Nephron progenitor cell (in vitro differentiated cells): ENCODE measurements around the gene DCLK2.

ENCODE experiments used
- DNase-seq: peaks from one replicate; pipeline ENCODE4 v3.0.0; 2021
- H3K27ac Mint-ChIP-seq: 2 replicates; pipeline ENCODE4 v1.8.0; 2021; ENCODE audit warnings: mild to moderate bottlenecking, moderate library complexity, mixed read lengths
- H3K27me3 Mint-ChIP-seq: 2 replicates; pipeline ENCODE4 v1.8.0; 2021; ENCODE audit warnings: mild to moderate bottlenecking, low read depth, mixed read lengths; ENCODE audit not compliant: poor library complexity
- H3K36me3 Mint-ChIP-seq: 2 replicates; pipeline ENCODE4 v1.8.0; 2021; ENCODE audit warnings: low read depth, mixed read lengths
- H3K4me1 Mint-ChIP-seq: 2 replicates; pipeline ENCODE4 v1.8.0; 2021; ENCODE audit warnings: mixed read lengths
- H3K4me3 Mint-ChIP-seq: 2 replicates; pipeline ENCODE4 v1.8.0; 2021; ENCODE audit warnings: mild to moderate bottlenecking, moderate library complexity, mixed read lengths
- H3K9me3 Mint-ChIP-seq: 2 replicates; pipeline ENCODE4 v1.8.0; 2021; ENCODE audit warnings: mild to moderate bottlenecking, moderate library complexity, mixed read lengths
- CTCF ChIP-seq: fragments of 200-600 bp; sonication (generic); IDR thresholded peaks from 2 replicates; pipeline ENCODE4 v1.5.0; 2021; ENCODE audit warnings: antibody characterized with exemption

Gene DCLK2

DNA sequence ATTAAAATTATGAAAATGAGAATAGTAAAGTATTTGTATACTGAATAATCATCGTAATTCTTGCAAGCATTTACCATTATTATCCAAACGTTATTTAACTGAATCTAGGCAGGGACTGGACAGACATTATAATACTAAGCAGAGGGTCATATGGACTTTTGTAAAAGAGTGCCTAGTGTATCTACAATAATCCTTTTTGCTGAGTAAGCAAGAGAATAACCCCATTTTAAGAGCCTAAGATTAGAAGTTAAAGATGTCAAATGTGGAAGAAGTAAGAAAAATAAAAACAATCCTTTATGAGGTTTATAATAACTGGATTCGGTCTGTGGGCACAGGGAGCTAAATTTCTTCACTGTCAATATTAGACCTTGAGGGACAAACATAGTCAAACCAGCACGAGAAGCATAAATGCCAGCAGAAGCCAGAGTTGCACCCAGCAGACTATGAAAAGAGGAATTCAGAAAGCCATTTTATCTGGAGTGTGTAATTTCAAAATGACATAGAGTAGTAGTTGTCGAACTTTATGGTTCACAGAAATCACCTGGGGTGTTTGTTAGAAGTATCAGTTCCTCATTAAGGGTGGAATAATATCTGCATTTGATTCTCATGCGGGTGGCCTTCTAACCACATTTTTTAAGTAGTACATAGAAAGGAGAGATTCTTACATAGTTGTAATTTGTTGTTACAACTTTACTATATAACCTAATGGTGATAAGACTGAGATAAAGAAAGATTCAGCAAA is 39.7 kb upstream of the DCLK2 start:
- TF ChIP-seq CTCF: no peak
- peaks cover 14% of the 10 kb centered on the region for H3K27me3 Mint-ChIP-seq
- peaks cover 9% of the 10 kb centered on the region for H3K9me3 Mint-ChIP-seq
- DNase-seq: no peak
- H3K4me3 Mint-ChIP-seq: no peak overlapping the region
- no peak overlapping the region for H3K27ac Mint-ChIP-seq
- no peaks in the 10 kb centered on the region for H3K36me3 Mint-ChIP-seq
- H3K4me1 Mint-ChIP-seq: no peaks in the 10 kb centered on the region

DNA sequence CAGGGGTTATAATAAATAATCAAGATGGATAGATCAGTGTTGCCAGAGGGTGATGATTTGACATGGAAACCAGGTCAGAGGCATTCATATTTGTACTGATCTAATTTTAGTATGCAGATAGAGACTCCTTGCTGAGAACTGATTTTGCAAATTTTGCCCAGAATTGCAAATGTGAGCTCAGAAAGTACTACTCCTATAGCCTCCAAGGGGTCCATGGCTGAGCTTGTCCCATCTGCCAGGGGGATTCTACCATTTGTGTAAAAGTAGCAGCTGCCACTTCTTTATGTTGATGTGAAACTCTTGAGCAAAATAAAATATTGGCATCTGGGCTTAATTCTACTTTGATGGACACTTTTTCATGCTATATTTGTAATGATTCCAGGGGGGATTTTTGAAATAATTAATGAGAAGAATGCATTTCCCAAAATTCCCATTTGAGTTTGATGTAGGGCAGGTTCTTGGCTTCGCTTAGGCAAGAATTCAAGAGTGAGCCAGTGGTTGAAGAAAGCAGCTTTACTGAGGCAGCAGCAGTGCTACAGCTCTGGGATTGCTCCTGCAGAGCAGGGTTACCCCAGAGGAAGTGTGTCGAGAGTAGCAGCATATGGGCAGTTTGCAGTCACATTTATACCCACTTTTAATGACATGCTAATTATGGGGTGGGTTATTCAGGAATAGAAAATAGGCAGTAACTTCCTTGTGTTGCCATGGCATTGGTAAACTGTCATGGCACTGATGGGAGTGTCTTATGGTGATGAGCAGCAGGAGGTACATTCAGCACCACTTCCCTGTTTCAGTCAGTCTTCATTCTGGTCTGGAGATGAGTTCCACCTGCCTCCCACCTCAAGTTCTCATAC is 38.7 kb upstream of the DCLK2 start:
- Mint-ChIP-seq H3K27me3 (peaks cover 13% of the 10 kb centered on the region), H3K36me3 (no peaks in the 10 kb centered on the region), H3K9me3 (peaks cover 9% of the 10 kb centered on the region), H3K27ac (no peak overlapping the region), H3K4me3 (no peak overlapping the region), H3K4me1 (no peaks in the 10 kb centered on the region)
- DNase-seq: no peak
- TF ChIP-seq CTCF: no peak

DNA sequence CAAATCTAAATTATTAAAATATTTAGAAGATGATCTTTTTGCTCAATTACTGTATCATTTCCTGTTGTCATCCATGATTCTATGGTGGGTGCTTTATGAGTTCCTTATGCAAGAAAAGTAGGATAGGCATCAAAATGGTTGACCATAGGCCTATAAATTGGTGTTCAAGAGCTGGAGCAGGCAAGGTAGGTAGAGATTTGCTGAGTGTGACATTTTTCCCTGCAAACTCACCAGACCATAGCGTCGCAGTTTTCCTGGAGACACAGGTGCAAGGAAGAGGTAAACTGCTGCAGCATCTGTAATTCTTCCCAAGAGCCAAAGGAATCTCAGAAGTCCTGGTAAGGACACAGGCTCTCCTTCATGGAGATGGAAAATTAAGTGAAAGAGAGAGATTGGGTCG is 33.7 kb upstream of the DCLK2 start:
- Mint-ChIP-seq H3K27ac (no peak overlapping the region), H3K36me3 (no peaks in the 10 kb centered on the region), H3K27me3 (peaks cover 9% of the 10 kb centered on the region), H3K9me3 (no peaks in the 10 kb centered on the region), H3K4me1 (peaks cover 6% of the 10 kb centered on the region), H3K4me3 (no peak overlapping the region)
- no peak for DNase-seq
- no peak for TF ChIP-seq CTCF

- peaks cover 7% of the 10 kb centered on the region for H3K27me3 Mint-ChIP-seq
- TF ChIP-seq CTCF: no peak
- no peaks in the 10 kb centered on the region for H3K9me3 Mint-ChIP-seq
- H3K27ac Mint-ChIP-seq: no peak overlapping the region
- peaks cover 6% of the 10 kb centered on the region for H3K4me1 Mint-ChIP-seq
- no peak overlapping the region for H3K4me3 Mint-ChIP-seq
- H3K36me3 Mint-ChIP-seq: no peaks in the 10 kb centered on the region
- DNase-seq: no peak
These were observed 32.8 kb upstream of the DCLK2 start for GRCh38 chr4:150045410-150045809.

DNA sequence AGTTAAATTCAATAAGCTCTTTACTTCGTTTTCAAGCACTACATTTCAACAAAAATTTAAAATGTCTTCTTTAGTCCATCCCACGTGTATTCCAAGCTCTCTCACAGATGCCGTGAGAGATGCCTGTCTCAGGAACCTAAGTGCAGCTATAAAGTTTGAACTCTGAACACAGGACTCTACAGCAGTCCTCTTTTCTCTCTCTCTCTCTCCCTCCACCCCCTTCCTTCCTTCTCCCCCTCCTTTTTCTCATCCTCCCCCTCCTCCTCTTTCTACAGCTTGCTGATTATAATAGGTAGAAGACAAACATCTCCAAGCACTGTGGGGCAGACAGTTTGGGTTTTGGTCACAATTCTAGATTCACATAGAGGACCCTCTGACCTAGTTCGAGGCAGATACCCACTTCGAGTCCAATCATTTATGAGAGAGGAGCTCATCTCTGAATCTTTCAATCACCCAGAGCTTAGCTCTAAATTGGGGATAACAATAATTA is 31.5 kb upstream of the DCLK2 start:
- Mint-ChIP-seq H3K27ac (no peak overlapping the region), H3K36me3 (no peaks in the 10 kb centered on the region)

More for the DNA sequence above, 31.5 kb upstream of the DCLK2 start:
- Mint-ChIP-seq H3K9me3 (no peaks in the 10 kb centered on the region), H3K4me3 (no peak overlapping the region), H3K4me1 (peaks cover 6% of the 10 kb centered on the region), H3K27me3 (peaks cover 4% of the 10 kb centered on the region)
- TF ChIP-seq CTCF: no peak
- DNase-seq: no peak
